Thymus (tissue), 11 donors: ENCODE results near the gene KCNAB1. TPM values are rescaled to one million over a fixed set of nuclear protein-coding genes. Genes with fewer than 3 reads are reported as not detected.

Experiments
- DNase-seq, 9 donors: peaks; one replicate each; pipeline ENCODE4 v3.0.0-alpha.2; 2013; ENCODE audit warnings: low spot score in 9 of 9, low read depth in 6 of 9, missing footprints in 1 of 9
- H3K27ac ChIP-seq, 2 donors: one replicate each; pipeline ENCODE4 v1.5.1; 2013; ENCODE audit warnings: control low read depth in 1 of 2, low read depth in 1 of 2, low read length in 1 of 2, mild to moderate bottlenecking in 1 of 2, moderate library complexity in 1 of 2
- H3K27me3 ChIP-seq, 2 donors: one replicate each; pipeline ENCODE4 v1.5.1; 2013; ENCODE audit warnings: low read length in 1 of 2; ENCODE audit not compliant: control insufficient read depth in 2 of 2, insufficient read depth in 1 of 2
- H3K36me3 ChIP-seq, 2 donors: one replicate each; pipeline ENCODE4 v1.5.1; 2013; ENCODE audit warnings: low read length in 1 of 2, mild to moderate bottlenecking in 1 of 2, moderate library complexity in 1 of 2; ENCODE audit not compliant: control insufficient read depth in 2 of 2, insufficient read depth in 2 of 2
- H3K4me1 ChIP-seq, 2 donors: one replicate each; pipeline ENCODE4 v1.5.1; 2013; ENCODE audit warnings: low read length in 2 of 2; ENCODE audit not compliant: control insufficient read depth in 2 of 2, insufficient read depth in 2 of 2
- H3K4me3 ChIP-seq, 2 donors: one replicate each; pipeline ENCODE4 v1.5.1; 2013; ENCODE audit warnings: low read length in 2 of 2, control low read depth in 1 of 2, mild to moderate bottlenecking in 1 of 2
- H3K9me3 ChIP-seq, 2 donors: one replicate each; pipeline ENCODE4 v1.5.1; 2013; ENCODE audit warnings: low read length in 1 of 2, mild to moderate bottlenecking in 1 of 2; ENCODE audit not compliant: control insufficient read depth in 2 of 2, insufficient read depth in 1 of 2
- WGBS: extraction: QIAGEN DNeasy Blood & Tissue Kit; methylation state at CpG from one replicate; pipeline ENCODE4 v1.1.7; 2013; 5-methylcytosine and 5-hydroxymethylcytosine counted together
- polyA plus RNA-seq: library from polyadenylated mRNA; stranded (reverse); fragments of 200-250 nt; gene quantifications from one replicate; pipeline ENCODE4 v1.2.3, GENCODE V29; 2013
- total RNA-seq: library from RNA; stranded (reverse); fragments of 120-200 nt; gene quantifications from one replicate; pipeline ENCODE4 v1.2.4, GENCODE V29; 2013
- donor health status: healthy.

The KCNAB1 gene
- total and polyA plus RNA-seq, 2 donors: 1.0 to 4.0 TPM

GRCh38 chr3:156148345-156148945 is 28.1 kb downstream of the KCNAB1 start:
- DNase-seq: no peak
- Histone ChIP-seq H3K36me3 (no peaks in the 10 kb centered on the region), H3K27me3 (no peaks in the 10 kb centered on the region), H3K4me1 (peaks cover 0 to 8% of the 10 kb centered on the region in 2 donors), H3K9me3 (no peaks in the 10 kb centered on the region), H3K4me3 (no peak overlapping the region), H3K27ac (no peak overlapping the region)

- DNase-seq: peak in 1 of 9 donors; percentile 4
- no peaks in the 10 kb centered on the region for H3K36me3 ChIP-seq
- peak overlapping the region; percentile 46 to 58 for H3K27ac ChIP-seq
- H3K27me3 ChIP-seq: no peaks in the 10 kb centered on the region
- peaks cover 0 to 8% of the 10 kb centered on the region in 2 donors for H3K4me1 ChIP-seq
- 17% methylated on average over 8 of the region's 8 CpGs for WGBS
- no peaks in the 10 kb centered on the region for H3K9me3 ChIP-seq
- H3K4me3 ChIP-seq: no peak overlapping the region
Observed at GRCh38 chr3:156148946-156149381, 28.6 kb downstream of the KCNAB1 start.

- Histone ChIP-seq H3K36me3 (no peaks in the 10 kb centered on the region), H3K27ac (peak overlapping the region in 1 of 2 donors; percentile 58), H3K4me3 (no peak overlapping the region), H3K4me1 (peaks cover 0 to 8% of the 10 kb centered on the region in 2 donors), H3K9me3 (no peaks in the 10 kb centered on the region), H3K27me3 (no peaks in the 10 kb centered on the region)
- DNase-seq: peak in 1 of 9 donors; percentile 10
- WGBS: 94% methylated on average over 3 of the region's 3 CpGs
Observed at GRCh38 chr3:156149876-156150275, 29.5 kb downstream of the KCNAB1 start.

GRCh38 chr3:156150434-156151066 is 30.2 kb downstream of the KCNAB1 start:
- peaks cover 0 to 8% of the 10 kb centered on the region in 2 donors for H3K4me1 ChIP-seq
- WGBS: 40% methylated on average over 8 of the region's 8 CpGs
- H3K36me3 ChIP-seq: no peaks in the 10 kb centered on the region
- H3K27ac ChIP-seq: peak overlapping the region; percentile 25 to 48
- H3K27me3 ChIP-seq: no peaks in the 10 kb centered on the region
- DNase-seq: peak in 8 of 9 donors; percentile 19 to 75 (median 40)
- no peak overlapping the region for H3K4me3 ChIP-seq
- H3K9me3 ChIP-seq: no peaks in the 10 kb centered on the region

GRCh38 chr3:156151824-156152428 is 31.5 kb downstream of the KCNAB1 start:
- no peak overlapping the region for H3K27ac ChIP-seq
- H3K36me3 ChIP-seq: no peaks in the 10 kb centered on the region
- 43% methylated on average over 10 of the region's 10 CpGs for WGBS
- no peaks in the 10 kb centered on the region for H3K27me3 ChIP-seq
- no peaks in the 10 kb centered on the region for H3K9me3 ChIP-seq
- H3K4me1 ChIP-seq: peaks cover 0 to 8% of the 10 kb centered on the region in 2 donors
- peak in 8 of 9 donors; percentile 24 to 66 (median 32) for DNase-seq
- no peak overlapping the region for H3K4me3 ChIP-seq

- H3K4me1 ChIP-seq: peaks cover 0 to 2% of the 10 kb centered on the region in 2 donors
- DNase-seq: no peak
- no peaks in the 10 kb centered on the region for H3K9me3 ChIP-seq
- no peak overlapping the region for H3K27ac ChIP-seq
- no peak overlapping the region for H3K4me3 ChIP-seq
- H3K27me3 ChIP-seq: no peaks in the 10 kb centered on the region
- WGBS: 97% methylated on average over 3 of the region's 3 CpGs
- H3K36me3 ChIP-seq: no peaks in the 10 kb centered on the region
Observed at GRCh38 chr3:156158656-156159295, 38.4 kb downstream of the KCNAB1 start.

- Histone ChIP-seq H3K4me1 (peaks cover 0 to 2% of the 10 kb centered on the region in 2 donors), H3K4me3 (no peak overlapping the region), H3K36me3 (no peaks in the 10 kb centered on the region), H3K9me3 (no peaks in the 10 kb centered on the region), H3K27me3 (no peaks in the 10 kb centered on the region), H3K27ac (no peak overlapping the region)
- DNase-seq: peak in 1 of 9 donors; percentile 18
- 10% methylated on average over 3 of the region's 3 CpGs for WGBS
Observed at GRCh38 chr3:156160647-156161046, 40.3 kb downstream of the KCNAB1 start.

GRCh38 chr3:156161172-156161571 is 40.8 kb downstream of the KCNAB1 start:
- H3K9me3 ChIP-seq: no peaks in the 10 kb centered on the region
- DNase-seq: no peak
- no peak overlapping the region for H3K4me3 ChIP-seq
- no peaks in the 10 kb centered on the region for H3K36me3 ChIP-seq
- H3K4me1 ChIP-seq: peaks cover 0 to 2% of the 10 kb centered on the region in 2 donors
- WGBS: 66% methylated on average over 1 of the region's 1 CpG
- H3K27ac ChIP-seq: no peak overlapping the region
- no peaks in the 10 kb centered on the region for H3K27me3 ChIP-seq

- Histone ChIP-seq H3K27me3 (no peaks in the 10 kb centered on the region), H3K36me3 (no peaks in the 10 kb centered on the region), H3K27ac (no peak overlapping the region), H3K4me1 (peaks cover 0 to 2% of the 10 kb centered on the region in 2 donors), H3K9me3 (no peaks in the 10 kb centered on the region), H3K4me3 (no peak overlapping the region)
- DNase-seq: no peak
- WGBS: 98% methylated on average over 2 of the region's 2 CpGs
Observed at GRCh38 chr3:156163848-156164247, 43.5 kb downstream of the KCNAB1 start.
